WERI-Rb-1 (cell line): ENCODE results near the gene TUBB4B.

Experiments
- DNase-seq: peaks from one replicate; pipeline ENCODE4 v3.0.0-alpha.2; 2020
- H3K27ac ChIP-seq: fragments of 250-450 bp; sonication (Bioruptor Pico); 2 replicates; pipeline ENCODE4 v1.5.1; 2020; ENCODE audit warnings: mild to moderate bottlenecking, moderate library complexity
- H3K27me3 ChIP-seq: fragments of 250-450 bp; sonication (Bioruptor Pico); 2 replicates; pipeline ENCODE4 v1.5.1; 2021; ENCODE audit warnings: mild to moderate bottlenecking, low read depth, moderate library complexity; ENCODE audit not compliant: insufficient read depth, severe bottlenecking
- H3K36me3 ChIP-seq: fragments of 250-450 bp; sonication (Bioruptor Pico); 2 replicates; pipeline ENCODE4 v1.5.1; 2020; ENCODE audit warnings: mild to moderate bottlenecking, moderate library complexity
- H3K4me3 ChIP-seq: 2 replicates; pipeline ENCODE4 v1.5.1; 2011; ENCODE audit warnings: low read depth, mild to moderate bottlenecking, control low read depth, low read length
- H3K9me3 ChIP-seq: fragments of 250-450 bp; sonication (Bioruptor Pico); 2 replicates; pipeline ENCODE4 v1.5.1; 2021; ENCODE audit warnings: mild to moderate bottlenecking, moderate library complexity; ENCODE audit not compliant: severe bottlenecking
- TF ChIP-seq, protein P1 (sequence below): IDR thresholded peaks from 2 replicates; pipeline ENCODE4 v1.5.1; 2011; ENCODE audit warnings: low read depth, mild to moderate bottlenecking, control low read depth, inconsistent platforms, low read length

The TUBB4B gene

DNA sequence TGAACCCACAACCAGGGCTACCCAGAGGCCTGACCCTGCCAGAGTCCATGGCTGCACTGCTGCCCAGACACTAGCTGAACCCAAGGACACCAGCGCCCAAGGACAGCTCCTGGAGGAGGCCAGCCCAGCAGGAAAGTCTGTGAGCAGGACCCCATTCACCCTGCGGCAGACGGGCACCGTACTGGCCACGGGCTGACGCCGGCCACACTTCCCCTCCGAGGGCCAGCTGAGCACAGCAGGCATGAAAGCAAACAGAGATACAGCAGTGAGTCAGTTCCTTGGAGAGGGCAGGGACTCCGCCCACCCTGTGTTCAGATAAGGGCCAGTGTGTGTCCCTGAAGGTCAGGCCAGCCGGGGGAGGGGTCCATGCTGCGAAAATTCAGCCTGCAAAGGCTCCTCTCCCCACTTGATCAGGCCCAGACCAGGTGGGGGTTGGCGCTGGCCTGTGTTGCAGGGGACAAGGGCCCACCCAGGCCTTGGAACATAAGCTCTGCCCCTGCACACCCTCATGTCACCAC is 22.3 kb upstream of the TUBB4B start:
- no peak for DNase-seq
- Histone ChIP-seq H3K4me3 (no peak overlapping the region), H3K9me3 (no peaks in the 10 kb centered on the region), H3K36me3 (no peaks in the 10 kb centered on the region), H3K27ac (no peak overlapping the region), H3K27me3 (no peaks in the 10 kb centered on the region)
- TF ChIP-seq, protein P1, sequence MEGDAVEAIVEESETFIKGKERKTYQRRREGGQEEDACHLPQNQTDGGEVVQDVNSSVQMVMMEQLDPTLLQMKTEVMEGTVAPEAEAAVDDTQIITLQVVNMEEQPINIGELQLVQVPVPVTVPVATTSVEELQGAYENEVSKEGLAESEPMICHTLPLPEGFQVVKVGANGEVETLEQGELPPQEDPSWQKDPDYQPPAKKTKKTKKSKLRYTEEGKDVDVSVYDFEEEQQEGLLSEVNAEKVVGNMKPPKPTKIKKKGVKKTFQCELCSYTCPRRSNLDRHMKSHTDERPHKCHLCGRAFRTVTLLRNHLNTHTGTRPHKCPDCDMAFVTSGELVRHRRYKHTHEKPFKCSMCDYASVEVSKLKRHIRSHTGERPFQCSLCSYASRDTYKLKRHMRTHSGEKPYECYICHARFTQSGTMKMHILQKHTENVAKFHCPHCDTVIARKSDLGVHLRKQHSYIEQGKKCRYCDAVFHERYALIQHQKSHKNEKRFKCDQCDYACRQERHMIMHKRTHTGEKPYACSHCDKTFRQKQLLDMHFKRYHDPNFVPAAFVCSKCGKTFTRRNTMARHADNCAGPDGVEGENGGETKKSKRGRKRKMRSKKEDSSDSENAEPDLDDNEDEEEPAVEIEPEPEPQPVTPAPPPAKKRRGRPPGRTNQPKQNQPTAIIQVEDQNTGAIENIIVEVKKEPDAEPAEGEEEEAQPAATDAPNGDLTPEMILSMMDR = no peak

DNA sequence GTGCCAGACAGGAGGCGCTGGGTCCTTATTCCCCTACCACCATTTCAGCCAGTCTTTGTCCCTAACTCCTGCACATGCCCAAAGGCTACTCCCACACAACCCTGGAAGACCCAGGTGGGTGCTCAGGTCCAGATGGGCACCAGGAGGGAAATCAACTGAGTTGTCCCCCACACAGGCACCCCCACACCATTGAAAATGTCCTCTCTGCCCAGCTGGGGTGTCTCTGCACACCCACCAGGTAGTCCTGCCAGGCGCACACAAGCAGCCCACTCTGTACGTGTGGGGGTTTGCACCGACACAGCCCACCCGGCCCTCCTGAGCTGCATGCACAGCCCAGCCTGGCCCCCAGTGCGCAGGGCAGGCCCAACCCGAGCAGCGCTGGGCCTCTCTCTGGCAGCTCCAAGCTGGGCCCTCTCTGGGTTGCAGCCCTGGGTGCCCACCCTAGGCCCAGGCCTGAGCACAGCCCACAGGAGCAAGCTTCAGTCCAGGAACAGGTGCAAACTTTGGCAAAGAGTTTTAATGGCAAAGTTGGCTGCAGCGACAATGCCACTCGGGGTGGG is 21.2 kb upstream of the TUBB4B start:
- H3K27me3 ChIP-seq = no peaks in the 10 kb centered on the region
- no peak overlapping the region for H3K4me3 ChIP-seq
- H3K9me3 ChIP-seq = no peaks in the 10 kb centered on the region
- TF ChIP-seq, protein P1 = no peak
- no peaks in the 10 kb centered on the region for H3K36me3 ChIP-seq
- H3K27ac ChIP-seq = no peak overlapping the region
- DNase-seq = no peak

DNA sequence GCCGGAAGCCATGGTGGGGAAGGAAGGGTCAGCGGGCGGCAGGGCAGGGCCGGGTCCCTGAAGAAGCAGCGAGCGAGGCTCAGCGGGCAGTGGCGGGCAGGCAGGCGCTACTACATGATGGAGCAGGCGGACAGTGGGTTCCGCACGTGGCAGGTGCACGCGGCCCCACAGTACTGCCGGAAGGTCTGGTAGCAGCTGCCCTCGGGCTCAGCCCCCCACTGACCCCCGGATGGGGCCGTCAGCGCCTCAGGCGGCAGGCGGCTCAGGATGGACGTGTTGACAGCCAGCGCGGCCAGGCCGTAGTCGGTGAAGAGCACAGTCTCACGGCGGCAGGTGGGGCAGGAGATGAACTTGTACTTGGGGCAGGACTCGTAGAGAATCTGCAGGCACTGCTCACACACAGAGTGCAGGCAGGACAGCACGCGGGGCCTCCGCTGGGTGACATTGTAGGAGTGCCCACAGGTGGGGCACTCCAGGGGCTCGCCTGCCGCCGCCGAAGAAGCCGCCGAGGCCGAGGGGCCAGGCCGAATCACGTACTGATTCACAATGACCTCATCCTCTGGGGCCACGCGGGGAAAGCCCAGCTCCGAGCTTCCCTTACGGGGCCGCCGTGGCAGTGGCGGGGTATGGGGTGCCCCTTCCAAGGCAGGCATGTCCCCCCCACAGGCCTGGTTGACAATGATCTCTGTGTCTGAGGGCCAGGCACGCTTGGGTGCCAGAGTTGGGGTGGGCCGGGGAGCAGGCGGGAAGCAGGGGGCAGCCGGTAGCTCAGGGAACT is 20.6 kb upstream of the TUBB4B start:
- Histone ChIP-seq H3K4me3 (no peak overlapping the region), H3K36me3 (no peaks in the 10 kb centered on the region), H3K9me3 (no peaks in the 10 kb centered on the region), H3K27ac (no peak overlapping the region), H3K27me3 (no peaks in the 10 kb centered on the region)
- TF ChIP-seq, protein P1 = no peak
- DNase-seq = no peak

DNA sequence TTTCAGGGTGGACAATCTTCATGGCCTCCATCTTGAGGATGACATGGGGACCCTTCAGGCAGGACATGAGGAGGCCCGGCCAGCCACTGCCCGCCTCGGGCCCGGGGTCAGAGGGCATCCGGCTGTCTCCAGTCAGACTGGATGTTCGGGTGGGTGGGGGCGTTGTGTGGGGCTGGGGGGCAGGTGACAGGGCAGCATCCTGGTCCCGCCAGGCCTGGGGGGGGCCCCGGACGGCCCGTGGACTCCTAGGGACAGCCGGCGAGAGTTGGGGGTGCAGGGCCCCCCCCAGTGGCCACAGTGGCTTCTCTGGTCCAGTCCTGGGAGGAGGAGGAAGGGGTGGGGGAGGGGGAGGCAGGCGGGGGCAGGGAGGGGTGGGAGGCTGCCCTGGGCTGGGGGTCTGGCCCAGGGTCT is 20.0 kb upstream of the TUBB4B start:
- H3K4me3 ChIP-seq = no peak overlapping the region; the same call in 1 of the 2 replicates
- TF ChIP-seq, protein P1 = no peak
- no peak for DNase-seq
- H3K36me3 ChIP-seq = no peaks in the 10 kb centered on the region
- no peaks in the 10 kb centered on the region for H3K27me3 ChIP-seq
- H3K9me3 ChIP-seq = no peaks in the 10 kb centered on the region
- H3K27ac ChIP-seq = no peak overlapping the region

DNA sequence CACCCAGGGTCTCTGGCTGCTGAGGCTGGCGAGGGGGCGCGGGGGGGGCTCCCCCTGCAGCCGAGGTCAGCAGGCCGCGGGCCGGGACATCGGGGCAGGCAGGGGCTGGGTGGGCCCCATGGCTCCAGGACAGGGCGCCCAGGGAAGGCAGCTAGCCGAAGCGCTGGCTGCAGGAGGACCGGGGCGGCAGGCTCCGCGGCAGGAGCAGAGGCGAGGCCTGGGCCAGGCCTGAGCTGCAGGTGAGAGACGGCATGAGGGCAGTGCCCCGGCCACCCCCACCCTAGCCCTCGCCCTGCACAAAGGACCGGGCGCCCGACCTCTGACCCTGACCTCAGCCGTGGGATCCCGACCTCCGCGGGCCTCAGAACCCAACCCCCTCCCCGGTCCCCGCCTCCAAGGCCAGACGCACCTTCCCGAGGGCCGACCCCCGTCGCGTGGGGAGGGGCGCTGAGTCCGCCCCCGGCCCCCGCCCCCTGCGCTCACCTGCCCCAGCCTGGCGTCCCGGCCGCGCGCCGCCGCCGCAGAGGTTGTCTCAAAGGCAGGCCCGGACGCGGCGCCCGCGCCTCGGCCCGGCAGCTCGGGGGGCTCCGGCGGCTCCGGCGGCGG is 19.5 kb upstream of the TUBB4B start:
- H3K27me3 ChIP-seq = no peaks in the 10 kb centered on the region
- no peaks in the 10 kb centered on the region for H3K9me3 ChIP-seq
- peak overlapping the region; percentile 40 for H3K4me3 ChIP-seq
- DNase-seq = no peak
- TF ChIP-seq, protein P1 = no peak
- H3K36me3 ChIP-seq = no peaks in the 10 kb centered on the region
- no peak overlapping the region for H3K27ac ChIP-seq
